ENCODE results near the gene MBD3.

MBD3 gene

GRCh38 chr19:1619094-1619439 is 26.4 kb upstream of the MBD3 start:
- DNase-seq (ENCODE audit: low read depth) = no peak

- DNase-seq (ENCODE audit: low read depth) = no peak
These were observed 25.8 kb upstream of the MBD3 start for GRCh38 chr19:1618157-1619093.

- no peak for DNase-seq (ENCODE audit: low read depth)
These were observed 24.2 kb upstream of the MBD3 start for GRCh38 chr19:1616875-1617274.

- DNase-seq (ENCODE audit: low read depth) = no peak
These were observed 23.7 kb upstream of the MBD3 start for GRCh38 chr19:1616396-1616795.

GRCh38 chr19:1615156-1615765 is 22.6 kb upstream of the MBD3 start:
- no peak for DNase-seq (ENCODE audit: low read depth)

GRCh38 chr19:1613808-1614570 is 21.3 kb upstream of the MBD3 start:
- DNase-seq (ENCODE audit: low read depth) = no peak

- no peak for DNase-seq (ENCODE audit: low read depth)
These were observed 20.5 kb upstream of the MBD3 start for GRCh38 chr19:1613146-1613545.

GRCh38 chr19:1612114-1613086 is 19.7 kb upstream of the MBD3 start:
- DNase-seq (ENCODE audit: low read depth) = no peak

GRCh38 chr19:1611353-1611752 is 18.7 kb upstream of the MBD3 start:
- DNase-seq (ENCODE audit: low read depth) = no peak

GRCh38 chr19:1610579-1610978 is 17.9 kb upstream of the MBD3 start:
- no peak for DNase-seq (ENCODE audit: low read depth)

GRCh38 chr19:1609680-1610474 is 17.2 kb upstream of the MBD3 start:
- DNase-seq (ENCODE audit: low read depth) = no peak

- DNase-seq (ENCODE audit: low read depth) = no peak
These were observed 16.4 kb upstream of the MBD3 start for GRCh38 chr19:1609103-1609396.

- no peak for DNase-seq (ENCODE audit: low read depth)
These were observed 15.9 kb upstream of the MBD3 start for GRCh38 chr19:1608359-1609102.

GRCh38 chr19:1606138-1606651 is 13.5 kb upstream of the MBD3 start:
- no peak for DNase-seq (ENCODE audit: low read depth)

- peak; percentile 90 for DNase-seq (ENCODE audit: low read depth)
These were observed 12.8 kb upstream of the MBD3 start, which contains the start of gene UQCR11 for GRCh38 chr19:1605236-1606137. Gene UQCR11 (minus strand): TSS chr19:1605462. CDS start chr19:1605409, 53 bp downstream.

- DNase-seq (ENCODE audit: low read depth) = no peak
These were observed 9.5 kb upstream of the MBD3 start for GRCh38 chr19:1602091-1602707.

GRCh38 chr19:1601613-1602064 is 9.0 kb upstream of the MBD3 start:
- DNase-seq (ENCODE audit: low read depth) = no peak

- no peak for DNase-seq (ENCODE audit: low read depth)
These were observed 6.8 kb upstream of the MBD3 start for GRCh38 chr19:1599460-1599846.

Measured in stimulated activated CD8-positive, alpha-beta memory T cell treated with anti-CD3 and anti-CD28 coated beads, Interleukin-7, amount 100 ng/mL, for 24 hours (primary cell).